ENCODE data around the gene FOXC2.
A peak's percentile ranks its signal among the peaks of the same experiment; 100 is the strongest.

Gene FOXC2

GRCh38 chr16:86566601-86566965 is at the start of gene FOXC2:
Gene FOXC2 (plus strand): TSS chr16:86566829. CDS start chr16:86567336, 507 bp downstream.
- DNase-seq: peak; percentile 62

- no peak for DNase-seq
These were observed 49.6 kb upstream of the FOXC2 start for GRCh38 chr16:86517033-86517432.

DNA sequence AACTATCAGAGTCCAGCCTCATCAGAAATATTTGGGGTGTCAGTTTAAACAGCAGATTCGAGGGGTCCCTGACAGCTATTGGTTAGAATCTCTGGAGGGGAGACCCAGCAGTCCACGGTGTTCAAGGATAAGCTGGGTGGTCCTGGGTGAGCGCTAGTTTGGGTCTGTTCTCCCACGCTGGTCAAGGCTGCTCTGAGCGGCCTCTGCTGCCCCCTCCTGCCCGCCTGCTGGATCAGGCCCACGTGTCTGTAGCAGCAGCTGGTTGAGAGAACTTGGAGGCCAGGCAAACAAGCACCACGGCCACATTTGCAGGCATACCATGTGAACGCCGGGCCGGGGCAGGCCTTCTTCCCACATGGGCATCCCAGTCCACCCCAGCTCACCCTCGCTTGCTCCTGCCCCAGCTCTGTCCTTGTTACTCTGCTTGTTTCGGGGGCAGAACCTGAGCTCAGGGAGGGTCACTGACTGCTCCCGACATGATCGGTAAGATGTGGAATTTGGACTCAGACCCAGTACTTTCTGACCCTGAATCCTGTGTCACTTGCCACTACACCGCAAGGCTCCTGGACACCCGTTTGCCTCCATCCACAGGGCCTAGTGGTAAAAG is 48.9 kb upstream of the FOXC2 start:
- DNase-seq: peak; percentile 18

GRCh38 chr16:86519007-86519648 is 47.5 kb upstream of the FOXC2 start:
- no peak for DNase-seq

GRCh38 chr16:86519649-86520316 is 46.8 kb upstream of the FOXC2 start:
- peak; percentile 54 for DNase-seq

- DNase-seq: no peak
These were observed 46.1 kb upstream of the FOXC2 start for GRCh38 chr16:86520317-86521210.

DNA sequence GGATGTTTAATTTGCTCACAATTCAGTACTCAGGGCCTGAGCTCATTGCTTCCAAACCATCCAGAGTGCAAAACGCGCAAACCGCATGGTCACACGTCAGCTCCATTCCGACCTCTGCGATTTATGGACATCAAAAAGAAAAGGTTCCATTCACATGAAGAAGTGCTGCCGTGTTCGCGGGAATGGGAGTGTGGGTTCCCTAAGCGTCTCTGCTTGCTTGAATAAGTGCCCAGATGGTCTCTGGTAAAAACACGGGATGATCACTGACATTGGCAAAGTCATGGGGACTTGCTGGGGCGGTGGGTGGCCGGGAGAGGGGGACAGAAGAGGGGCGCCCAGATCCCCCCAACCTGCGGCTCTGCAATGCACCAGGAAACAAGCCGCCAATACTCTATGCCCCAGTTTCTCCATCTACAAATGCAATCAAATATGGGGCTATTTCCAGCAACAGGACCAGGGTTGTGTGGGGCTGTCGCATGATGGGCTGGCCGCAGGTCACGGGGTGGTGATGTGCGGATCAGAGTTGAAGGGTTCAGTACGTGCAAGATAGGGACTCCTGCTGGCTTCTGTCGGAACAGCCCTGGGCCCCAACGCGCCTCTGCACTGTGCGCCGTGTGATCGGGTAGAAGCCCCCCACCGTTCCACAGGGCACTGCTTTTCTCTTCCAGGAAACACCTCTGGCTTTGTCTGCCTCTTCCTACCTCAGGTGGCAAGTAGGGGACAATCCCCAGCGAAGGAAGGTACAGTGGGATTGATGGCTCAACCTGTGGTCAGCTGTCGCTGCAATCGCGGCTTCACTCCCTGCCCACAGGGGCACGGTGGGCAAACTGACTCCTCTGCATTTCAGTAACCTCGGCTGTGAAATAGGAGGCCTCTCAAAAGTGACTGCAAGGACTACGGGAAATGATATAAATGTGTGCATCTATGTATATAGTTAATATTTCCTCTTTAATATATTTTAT is 45.1 kb upstream of the FOXC2 start:
- DNase-seq: no peak

DNA sequence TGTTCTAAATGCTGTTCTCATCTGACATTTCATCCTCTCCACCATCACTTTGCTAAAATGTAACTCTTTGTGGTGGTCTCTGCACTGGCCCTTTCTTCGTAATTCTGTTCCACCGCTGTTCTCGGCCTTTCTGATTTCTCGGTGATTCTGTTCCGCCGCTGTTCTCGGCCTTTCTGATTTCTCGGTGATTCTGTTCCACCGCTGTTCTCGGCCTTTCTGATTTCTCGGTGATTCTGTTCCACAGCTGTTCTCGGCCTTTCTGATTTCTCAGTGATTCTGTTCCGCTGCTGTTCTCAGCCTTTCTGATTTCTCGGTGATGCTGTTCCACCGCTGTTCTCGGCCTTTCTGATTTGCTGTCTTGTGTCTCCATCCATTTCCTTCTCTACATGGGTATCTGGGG is 44.0 kb upstream of the FOXC2 start:
- no peak for DNase-seq

- no peak for DNase-seq
These were observed 43.4 kb upstream of the FOXC2 start for GRCh38 chr16:86523166-86523740.

DNA sequence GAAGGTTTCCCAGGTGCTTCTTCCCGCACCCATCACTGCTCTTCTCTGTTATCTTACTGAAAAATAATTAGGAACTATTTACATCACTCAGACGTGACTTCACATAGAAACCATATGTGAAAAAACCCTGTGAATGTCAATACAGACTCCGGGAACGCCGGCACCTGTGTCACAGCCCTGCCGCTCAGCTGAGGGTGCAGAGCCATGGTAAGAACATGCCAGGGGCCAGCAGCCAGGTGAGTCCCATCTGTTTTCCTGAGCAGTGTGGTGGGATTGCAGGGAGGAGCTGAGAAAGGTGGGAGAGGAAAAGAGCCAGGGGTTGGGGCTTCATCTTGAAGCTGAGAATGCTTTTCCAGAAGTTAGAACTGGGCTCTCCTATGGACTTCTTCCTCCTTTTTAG is 42.6 kb upstream of the FOXC2 start:
- DNase-seq: no peak

DNA sequence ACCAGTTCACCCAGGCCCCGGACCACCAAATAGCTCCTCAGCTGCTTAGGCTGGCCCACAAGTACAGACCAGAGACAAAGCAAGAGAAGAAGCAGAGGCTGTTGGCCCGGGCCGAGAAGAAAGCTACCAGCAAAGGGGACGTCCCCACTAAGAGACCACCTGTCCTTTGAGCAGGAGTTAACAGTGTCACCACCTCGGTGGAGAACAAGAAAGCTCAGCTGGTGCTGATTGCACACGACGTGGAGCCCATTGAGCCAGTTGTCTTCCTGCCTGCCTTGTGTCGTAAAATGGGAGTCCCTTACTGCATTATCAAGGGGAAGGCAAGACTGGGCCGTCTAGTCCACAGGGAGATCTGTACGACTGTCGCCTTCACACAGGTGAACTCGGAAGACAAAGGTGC is 40.9 kb upstream of the FOXC2 start:
- DNase-seq: no peak

GRCh38 chr16:86527366-86527765 is 39.3 kb upstream of the FOXC2 start:
- DNase-seq: no peak

- peak; percentile 32 for DNase-seq
These were observed 38.3 kb upstream of the FOXC2 start for GRCh38 chr16:86528061-86528929.

- no peak for DNase-seq
These were observed 37.5 kb upstream of the FOXC2 start for GRCh38 chr16:86529160-86529559.

DNA sequence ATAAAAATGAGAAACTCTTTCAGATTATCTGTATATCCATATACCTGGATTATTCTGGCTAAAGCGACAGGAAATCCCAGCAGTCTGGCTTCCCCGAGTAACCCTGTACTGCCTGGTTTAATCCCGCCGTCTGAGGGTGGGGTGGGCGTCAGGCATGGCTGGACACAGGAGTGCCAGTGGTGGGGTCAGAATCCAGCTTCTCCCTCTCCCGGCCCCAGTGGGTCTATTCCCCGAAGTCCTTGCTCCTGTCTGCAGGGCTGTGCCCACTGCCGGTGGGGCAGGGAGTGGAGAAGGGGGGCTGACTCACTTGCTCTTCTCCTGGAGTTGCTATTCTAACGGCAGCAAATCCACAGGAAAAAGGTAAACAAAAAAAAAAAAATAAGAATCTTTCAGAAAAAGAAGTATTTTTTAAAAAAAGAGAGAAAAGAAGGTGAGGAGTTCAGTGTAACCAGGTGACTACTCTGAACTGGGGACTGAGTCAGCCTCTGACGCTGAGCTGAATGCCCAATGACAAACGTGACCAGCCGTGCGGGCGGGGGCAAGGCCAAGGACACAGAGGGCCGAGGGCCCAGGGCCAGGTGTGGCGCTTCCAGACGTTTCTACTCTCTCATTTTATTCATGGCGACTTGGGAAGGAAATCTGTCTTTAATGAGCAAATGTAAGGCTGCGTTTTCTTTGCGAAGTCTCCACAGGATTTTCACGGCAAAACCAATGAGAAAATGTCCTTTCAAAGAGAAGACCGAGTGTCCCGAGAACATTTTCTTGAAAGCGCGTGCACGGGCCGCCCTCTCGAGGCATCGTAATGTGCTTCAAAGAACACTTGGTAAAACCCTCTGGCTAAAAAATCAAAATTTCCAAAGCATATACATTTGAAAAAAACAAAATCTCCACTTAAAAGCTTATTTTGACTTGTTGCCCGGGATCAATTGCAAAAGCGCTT is 36.1 kb upstream of the FOXC2 start:
- no peak for DNase-seq

DNA sequence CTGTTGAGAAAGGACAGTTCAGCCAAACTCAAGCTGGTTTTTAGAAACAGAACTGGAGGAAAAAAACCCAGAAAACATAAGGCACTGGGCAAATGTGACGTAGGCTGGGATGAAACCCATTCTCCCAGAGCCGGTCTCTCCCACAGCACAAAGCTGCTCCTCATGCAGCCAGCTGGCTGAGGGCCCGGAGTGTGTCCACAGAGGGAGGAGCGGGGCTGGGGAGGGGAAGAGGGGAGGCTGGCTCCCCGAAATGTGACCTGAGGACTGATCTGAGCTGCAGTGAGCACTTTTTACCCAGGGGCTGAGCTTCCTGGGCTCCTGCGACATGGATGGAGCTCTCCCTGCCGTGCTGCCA is 35.5 kb upstream of the FOXC2 start:
- no peak for DNase-seq

DNA sequence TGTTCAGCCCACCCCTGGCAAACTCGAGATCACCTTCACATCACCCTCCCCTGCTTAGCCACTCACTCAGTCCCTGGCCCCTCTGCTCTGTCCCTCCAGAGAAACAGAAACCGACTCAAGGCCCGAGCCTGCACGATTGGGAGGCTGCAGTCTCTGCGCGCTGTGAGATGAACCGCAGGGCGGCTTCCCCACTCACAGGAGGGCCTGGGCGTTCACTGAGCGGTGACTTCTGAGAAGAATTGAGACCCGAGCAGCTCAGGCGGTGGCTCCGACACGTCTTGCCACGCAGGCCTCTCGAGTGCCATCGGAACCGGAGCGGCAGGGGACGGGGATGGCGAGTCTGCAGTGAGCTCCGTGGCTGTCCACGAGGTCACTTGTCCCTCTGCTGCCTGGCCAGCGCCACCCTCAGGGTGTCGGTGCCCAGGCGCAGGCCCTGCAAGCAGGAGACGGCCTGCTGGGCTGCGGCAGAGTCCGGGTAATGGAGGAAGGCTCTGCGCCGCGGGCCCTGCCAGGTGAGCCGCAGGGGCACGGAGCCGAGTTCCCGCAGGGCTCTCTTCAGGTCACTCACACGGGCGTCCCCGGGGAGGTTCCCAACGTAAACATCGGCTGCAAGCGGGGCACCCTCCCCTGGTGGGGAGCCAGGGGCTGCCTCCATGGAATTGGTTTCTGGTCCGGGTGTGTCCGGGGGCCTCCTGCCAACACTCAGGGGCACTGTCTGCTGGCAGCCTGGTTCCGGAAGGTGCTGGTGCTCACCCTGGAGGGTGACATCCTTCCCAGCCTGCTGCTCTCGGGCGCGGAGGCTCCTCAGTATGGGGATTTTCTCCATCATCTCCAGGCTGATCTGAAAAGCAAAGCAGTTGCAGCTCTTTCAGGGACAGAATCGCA is 34.7 kb upstream of the FOXC2 start:
- DNase-seq: no peak

DNA sequence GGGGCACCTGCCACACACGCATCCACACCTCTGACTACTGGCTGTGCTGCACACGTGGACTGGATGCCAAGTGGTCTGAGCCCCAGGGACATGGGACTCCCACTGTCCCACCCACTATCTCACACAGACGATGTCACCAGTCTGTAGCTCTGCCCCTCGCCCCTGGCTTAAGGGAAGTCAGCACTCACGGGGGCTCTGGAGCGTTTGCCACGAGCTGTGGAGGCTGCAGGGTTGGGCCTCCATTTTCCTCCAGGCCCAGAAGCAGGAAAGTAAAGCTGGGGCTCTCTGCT is 34.2 kb upstream of the FOXC2 start:
- no peak for DNase-seq

DNA sequence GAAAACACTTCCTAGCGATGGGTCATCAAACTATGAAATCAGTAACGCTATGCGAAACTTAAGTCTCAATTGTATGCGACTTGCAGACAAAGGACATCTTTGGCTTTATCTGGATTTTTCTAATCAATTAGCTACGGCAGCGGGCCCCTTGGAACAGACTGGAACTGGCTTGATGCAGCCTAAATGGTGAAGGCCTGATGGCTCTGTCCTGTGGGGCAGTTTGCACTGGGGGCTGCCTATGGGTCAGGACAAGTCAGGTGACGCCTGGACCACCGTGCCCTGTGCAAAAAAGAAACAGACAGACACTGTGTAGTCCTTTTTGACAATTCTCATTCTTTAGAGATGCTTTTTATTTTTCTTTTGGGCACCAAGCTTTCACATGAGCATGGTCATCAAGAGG is 33.6 kb upstream of the FOXC2 start:
- no peak for DNase-seq

Measured in NCI-H2171 treated with DMSO at 0.1 percent for 48 hours (cell line).